Esophagus squamous epithelium (tissue), 4 donors: Measurements from ENCODE around the gene PGS1.

ENCODE experiments used
- POLR2A ChIP-seq, 4 donors: fragments of 450-650 bp; IDR thresholded peaks; one replicate each; pipeline ENCODE4 v1.6.1; 2017; ENCODE audit warnings: antibody characterized with exemption in 4 of 4, mild to moderate bottlenecking in 4 of 4, moderate library complexity in 3 of 4
- TF ChIP-seq, protein P1 (sequence below), 6 experiments: fragments of 450-650 bp in 4 of 6; fragments of 200-600 bp in 2 of 6; sonication (generic) in 2 of 6; IDR thresholded peaks; one replicate each; pipeline ENCODE4 v1.5.1; 2016 to 2019; ENCODE audit warnings: antibody characterized with exemption in 6 of 6, mild to moderate bottlenecking in 4 of 6, moderate library complexity in 4 of 6

- TF ChIP-seq POLR2A (IDR thresholded peaks at IDR 0.05), result no peak
- TF ChIP-seq, protein P1, sequence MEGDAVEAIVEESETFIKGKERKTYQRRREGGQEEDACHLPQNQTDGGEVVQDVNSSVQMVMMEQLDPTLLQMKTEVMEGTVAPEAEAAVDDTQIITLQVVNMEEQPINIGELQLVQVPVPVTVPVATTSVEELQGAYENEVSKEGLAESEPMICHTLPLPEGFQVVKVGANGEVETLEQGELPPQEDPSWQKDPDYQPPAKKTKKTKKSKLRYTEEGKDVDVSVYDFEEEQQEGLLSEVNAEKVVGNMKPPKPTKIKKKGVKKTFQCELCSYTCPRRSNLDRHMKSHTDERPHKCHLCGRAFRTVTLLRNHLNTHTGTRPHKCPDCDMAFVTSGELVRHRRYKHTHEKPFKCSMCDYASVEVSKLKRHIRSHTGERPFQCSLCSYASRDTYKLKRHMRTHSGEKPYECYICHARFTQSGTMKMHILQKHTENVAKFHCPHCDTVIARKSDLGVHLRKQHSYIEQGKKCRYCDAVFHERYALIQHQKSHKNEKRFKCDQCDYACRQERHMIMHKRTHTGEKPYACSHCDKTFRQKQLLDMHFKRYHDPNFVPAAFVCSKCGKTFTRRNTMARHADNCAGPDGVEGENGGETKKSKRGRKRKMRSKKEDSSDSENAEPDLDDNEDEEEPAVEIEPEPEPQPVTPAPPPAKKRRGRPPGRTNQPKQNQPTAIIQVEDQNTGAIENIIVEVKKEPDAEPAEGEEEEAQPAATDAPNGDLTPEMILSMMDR (IDR thresholded peaks at IDR 0.05), result no peak
Observed at GRCh38 chr17:78401891-78402290, 23.4 kb downstream of the PGS1 start.
